CD4-positive, alpha-beta memory T cell (primary cell): ENCODE results near the gene CAMTA1. TPM values are rescaled to one million over a fixed set of nuclear protein-coding genes. Genes with fewer than 3 reads are reported as not detected.

Experiments
- CTCF ChIA-PET: fragments of 350-600 bp; sonication (Branson Sonifier 250); formaldehyde crosslinking; loops from one replicate; lab custom pipeline; 2021; ENCODE audit warnings: inconsistent platforms; ENCODE audit not compliant: partially characterized antibody; lab: Charles Lee
- POLR2A ChIA-PET: fragments of 350-600 bp; sonication (Branson Sonifier 250); formaldehyde crosslinking; loops from one replicate; lab custom pipeline; 2021; ENCODE audit not compliant: partially characterized antibody; lab: Charles Lee
- DNase-seq, 5 donors: peaks; one replicate each; pipeline versions ENCODE4 v3.0.0 to v3.0.0-alpha.2; 2020 to 2022; ENCODE audit warnings: mixed read lengths in 1 of 5
- H3K27ac ChIP-seq: one replicate; pipeline ENCODE4 v1.7.0; 2013; ENCODE audit warnings: low read depth, low read length
- H3K27me3 ChIP-seq: 2 replicates; pipeline ENCODE4 v1.7.0; 2013; ENCODE audit warnings: mild to moderate bottlenecking, low read length, moderate library complexity; ENCODE audit not compliant: insufficient read depth
- H3K36me3 ChIP-seq: 2 replicates; pipeline ENCODE4 v1.7.0; 2013; ENCODE audit warnings: mild to moderate bottlenecking, low read length, moderate library complexity; ENCODE audit not compliant: insufficient read depth
- H3K4me1 ChIP-seq: 2 replicates; pipeline ENCODE4 v1.7.0; 2013; ENCODE audit warnings: mild to moderate bottlenecking, low read length, moderate library complexity; ENCODE audit not compliant: insufficient read depth
- H3K4me3 ChIP-seq, 2 donors: one replicate each; pipeline ENCODE4 v1.7.0; 2013; ENCODE audit warnings: low read length in 2 of 2, mild to moderate bottlenecking in 1 of 2
- H3K9me3 ChIP-seq, 2 donors: one replicate each; pipeline ENCODE4 v1.7.0; 2013; ENCODE audit warnings: low read length in 2 of 2, control low read depth in 1 of 2; ENCODE audit not compliant: control insufficient read depth in 1 of 2
- H3K27ac Mint-ChIP-seq, 7 donors: one replicate each; pipeline ENCODE4 v1.8.0; 2020 to 2021; ENCODE audit warnings: mixed read lengths in 7 of 7, mild to moderate bottlenecking in 6 of 7, inconsistent platforms in 3 of 7, moderate library complexity in 3 of 7
- H3K27me3 Mint-ChIP-seq, 2 donors: one replicate each; pipeline ENCODE4 v1.8.0; 2020 to 2021; ENCODE audit warnings: mixed read lengths in 2 of 2
- H3K36me3 Mint-ChIP-seq, 2 donors: one replicate each; pipeline ENCODE4 v1.8.0; 2020 to 2021; ENCODE audit warnings: mixed read lengths in 2 of 2, inconsistent platforms in 1 of 2, mild to moderate bottlenecking in 1 of 2
- H3K4me1 Mint-ChIP-seq, 4 donors: one replicate each; pipeline ENCODE4 v1.8.0; 2020 to 2021; ENCODE audit warnings: mixed read lengths in 4 of 4, mild to moderate bottlenecking in 1 of 4
- H3K4me3 Mint-ChIP-seq, 8 donors: one replicate each; pipeline ENCODE4 v1.8.0; 2020 to 2021; ENCODE audit warnings: mixed read lengths in 8 of 8, mild to moderate bottlenecking in 7 of 8, moderate library complexity in 6 of 8, inconsistent platforms in 3 of 8
- H3K9me3 Mint-ChIP-seq, 8 donors: one replicate each; pipeline ENCODE4 v1.8.0; 2020 to 2021; ENCODE audit warnings: mixed read lengths in 8 of 8, mild to moderate bottlenecking in 5 of 8, inconsistent platforms in 3 of 8, moderate library complexity in 1 of 8
- intact Hi-C: fragments of 100-400 bp; cut with micrococcal nuclease; formaldehyde crosslinking; loops from one replicate; pipeline ENCODE4 v1.15.1; 2023
- polyA plus RNA-seq, 2 donors: library from polyadenylated mRNA; unstranded; fragments of 300-500 nt; fragmentation: Illumina TruSeq; gene quantifications; one replicate each; pipeline ENCODE4 v1.2.3, GENCODE V29; 2021
- total RNA-seq, 2 experiments: library from RNA; stranded (reverse); gene quantifications; one replicate each; pipeline ENCODE4 v1.2.3, GENCODE V29; 2021

CAMTA1 gene
- total and polyA plus RNA-seq, 4 experiments from 2014 or later: 39.1 to 118 (median 59.9) TPM

- no peaks in the 10 kb centered on the region for H3K9me3 Mint-ChIP-seq
- no peaks in the 10 kb centered on the region for H3K36me3 ChIP-seq
- no peak overlapping the region for H3K27ac ChIP-seq
- ChIA-PET POLR2A (no interaction called here), CTCF (no interaction called here)
- H3K4me1 Mint-ChIP-seq: no peaks in the 10 kb centered on the region
- intact Hi-C loops: no loop called here
- DNase-seq: no peak
- H3K27ac Mint-ChIP-seq: no peak overlapping the region
- no peaks in the 10 kb centered on the region for H3K27me3 ChIP-seq
- H3K4me1 ChIP-seq: no peaks in the 10 kb centered on the region
- H3K27me3 Mint-ChIP-seq: peaks cover 2 to 3% of the 10 kb centered on the region in 2 donors
- no peaks in the 10 kb centered on the region for H3K36me3 Mint-ChIP-seq
- no peak overlapping the region for H3K4me3 Mint-ChIP-seq
- no peaks in the 10 kb centered on the region for H3K9me3 ChIP-seq
- H3K4me3 ChIP-seq: no peak overlapping the region
Measured at GRCh38 chr1:7232441-7233236, 447.4 kb downstream of the CAMTA1 start.

- Mint-ChIP-seq H3K4me1 (no peaks in the 10 kb centered on the region), H3K27me3 (peaks cover 3 to 5% of the 10 kb centered on the region in 2 donors), H3K9me3 (no peaks in the 10 kb centered on the region), H3K27ac (no peak overlapping the region), H3K36me3 (no peaks in the 10 kb centered on the region), H3K4me3 (no peak overlapping the region)
- H3K4me1 ChIP-seq: no peaks in the 10 kb centered on the region
- CTCF ChIA-PET: no interaction called here
- H3K4me3 ChIP-seq: no peak overlapping the region
- POLR2A ChIA-PET: no interaction called here
- no peaks in the 10 kb centered on the region for H3K9me3 ChIP-seq
- H3K36me3 ChIP-seq: no peaks in the 10 kb centered on the region
- no peak overlapping the region for H3K27ac ChIP-seq
- no peaks in the 10 kb centered on the region for H3K27me3 ChIP-seq
- intact Hi-C loops: no loop called here
- DNase-seq: no peak
Measured at GRCh38 chr1:7233237-7233540, 447.9 kb downstream of the CAMTA1 start.

GRCh38 chr1:7233646-7234470, 448.6 kb downstream of the CAMTA1 start:
- Histone ChIP-seq H3K4me3 (no peak overlapping the region), H3K27ac (no peak overlapping the region), H3K36me3 (no peaks in the 10 kb centered on the region), H3K9me3 (no peaks in the 10 kb centered on the region), H3K27me3 (no peaks in the 10 kb centered on the region), H3K4me1 (no peaks in the 10 kb centered on the region)
- no peaks in the 10 kb centered on the region for H3K36me3 Mint-ChIP-seq
- no peak overlapping the region for H3K4me3 Mint-ChIP-seq
- POLR2A ChIA-PET: no interaction called here
- intact Hi-C loops: no loop called here
- no peaks in the 10 kb centered on the region for H3K9me3 Mint-ChIP-seq
- CTCF ChIA-PET: no interaction called here
- DNase-seq: no peak
- H3K27me3 Mint-ChIP-seq: peaks cover 3 to 4% of the 10 kb centered on the region in 2 donors
- H3K4me1 Mint-ChIP-seq: no peaks in the 10 kb centered on the region
- no peak overlapping the region for H3K27ac Mint-ChIP-seq

- Mint-ChIP-seq H3K4me1 (no peaks in the 10 kb centered on the region), H3K36me3 (no peaks in the 10 kb centered on the region), H3K9me3 (no peaks in the 10 kb centered on the region), H3K4me3 (no peak overlapping the region), H3K27me3 (peaks cover 3 to 6% of the 10 kb centered on the region in 2 donors), H3K27ac (no peak overlapping the region)
- intact Hi-C loops: no loop called here
- POLR2A ChIA-PET: no interaction called here
- H3K4me3 ChIP-seq: no peak overlapping the region
- H3K27ac ChIP-seq: no peak overlapping the region
- H3K27me3 ChIP-seq: no peaks in the 10 kb centered on the region
- CTCF ChIA-PET: no interaction called here
- no peaks in the 10 kb centered on the region for H3K4me1 ChIP-seq
- DNase-seq: no peak
- H3K9me3 ChIP-seq: no peaks in the 10 kb centered on the region
- H3K36me3 ChIP-seq: no peaks in the 10 kb centered on the region
Measured at GRCh38 chr1:7234471-7234755, 449.2 kb downstream of the CAMTA1 start.

- CTCF ChIA-PET: no interaction called here
- Mint-ChIP-seq H3K4me3 (no peak overlapping the region), H3K36me3 (no peaks in the 10 kb centered on the region), H3K9me3 (no peaks in the 10 kb centered on the region), H3K27ac (no peak overlapping the region), H3K4me1 (no peaks in the 10 kb centered on the region), H3K27me3 (peaks cover 4 to 8% of the 10 kb centered on the region in 2 donors)
- no peaks in the 10 kb centered on the region for H3K27me3 ChIP-seq
- H3K27ac ChIP-seq: no peak overlapping the region
- POLR2A ChIA-PET: no interaction called here
- intact Hi-C loops: no loop called here
- H3K9me3 ChIP-seq: no peaks in the 10 kb centered on the region
- DNase-seq: no peak
- H3K4me3 ChIP-seq: no peak overlapping the region
- no peaks in the 10 kb centered on the region for H3K4me1 ChIP-seq
- H3K36me3 ChIP-seq: no peaks in the 10 kb centered on the region
Measured at GRCh38 chr1:7235871-7236517, 450.7 kb downstream of the CAMTA1 start.

GRCh38 chr1:7236844-7237515, 451.7 kb downstream of the CAMTA1 start:
- no peak overlapping the region for H3K27ac Mint-ChIP-seq

GRCh38 chr1:7247158-7247557, 461.9 kb downstream of the CAMTA1 start:
- Mint-ChIP-seq H3K36me3 (no peaks in the 10 kb centered on the region), H3K27me3 (peaks cover 16 to 20% of the 10 kb centered on the region in 2 donors), H3K27ac (no peak overlapping the region), H3K4me1 (no peaks in the 10 kb centered on the region), H3K4me3 (no peak overlapping the region), H3K9me3 (peaks cover 0 to 8% (median 2%) of the 10 kb centered on the region in 8 donors)
- Histone ChIP-seq H3K4me1 (no peaks in the 10 kb centered on the region), H3K9me3 (no peaks in the 10 kb centered on the region), H3K27me3 (no peaks in the 10 kb centered on the region), H3K27ac (no peak overlapping the region), H3K36me3 (no peaks in the 10 kb centered on the region), H3K4me3 (no peak overlapping the region)
- POLR2A ChIA-PET: no interaction called here
- CTCF ChIA-PET: interaction anchor here (0.6 kb wide), 1 partner anchor 384 kb away, joined by 3 read pairs; no protein-coding TSS in a partner anchor
- intact Hi-C loops: no loop called here
- no peak for DNase-seq

More at GRCh38 chr1:7236844-7237515, 451.7 kb downstream of the CAMTA1 start:
- Histone ChIP-seq H3K4me3 (no peak overlapping the region), H3K36me3 (no peaks in the 10 kb centered on the region), H3K27ac (no peak overlapping the region), H3K4me1 (no peaks in the 10 kb centered on the region), H3K9me3 (no peaks in the 10 kb centered on the region), H3K27me3 (no peaks in the 10 kb centered on the region)
- Mint-ChIP-seq H3K27me3 (peaks cover 3 to 11% of the 10 kb centered on the region in 2 donors), H3K4me3 (no peak overlapping the region), H3K4me1 (no peaks in the 10 kb centered on the region), H3K9me3 (no peaks in the 10 kb centered on the region), H3K36me3 (no peaks in the 10 kb centered on the region)
- POLR2A ChIA-PET: no interaction called here
- CTCF ChIA-PET: no interaction called here
- DNase-seq: no peak
- intact Hi-C loops: no loop called here
